PFSK-1 (cell line): ENCODE data around the gene UBAC2.

Experiments
- FOXP2 ChIP-seq: optimal IDR thresholded peaks from 2 replicates; pipeline ENCODE3; 2011; ENCODE audit warnings: borderline replicate concordance, control low read depth, inconsistent platforms; ENCODE audit not compliant: insufficient read depth; ENCODE audit errors: extremely low read length, extremely low read depth
- POLR2AphosphoS5 ChIP-seq: IDR thresholded peaks from 2 replicates; pipeline ENCODE4 v1.6.1; 2012; ENCODE audit warnings: low read depth, mild to moderate bottlenecking, control low read depth, low read length, moderate library complexity
- REST ChIP-seq, 2 experiments: IDR thresholded peaks; 2 replicates each; pipeline versions ENCODE4 v1.6.1 to v1.8.0; 2011 to 2012; ENCODE audit warnings: low read depth in 2 of 2, low read length in 2 of 2, control low read depth in 1 of 2, inconsistent platforms in 1 of 2, mild to moderate bottlenecking in 1 of 2, moderate library complexity in 1 of 2; ENCODE audit not compliant: insufficient read depth in 1 of 2
- SIN3A ChIP-seq: IDR thresholded peaks from 2 replicates; pipeline ENCODE4 v1.6.1; 2012; ENCODE audit warnings: mild to moderate bottlenecking, low read length, moderate library complexity, borderline replicate concordance; ENCODE audit not compliant: insufficient read depth
- TAF1 ChIP-seq: IDR thresholded peaks from 2 replicates; pipeline ENCODE4 v1.6.1; 2012; ENCODE audit warnings: low read length, control low read depth, borderline replicate concordance; ENCODE audit not compliant: insufficient read depth

The UBAC2 gene

GRCh38 chr13:99155821-99156220, 44.8 kb upstream of the UBAC2 start:
- TF ChIP-seq POLR2AphosphoS5 (no peak), SIN3A (no peak), FOXP2 (no peak), REST (IDR thresholded peaks at IDR 0.05; ENCODE audit: insufficient read depth in 1 of 2, low read depth in 2 of 2, low read length in 2 of 2) (no peak), TAF1 (no peak)

- TF ChIP-seq REST (IDR thresholded peaks at IDR 0.05; ENCODE audit: insufficient read depth in 1 of 2, low read depth in 2 of 2, low read length in 2 of 2), result no peak
- TF ChIP-seq SIN3A, result no peak
These were observed 43.6 kb upstream of the UBAC2 start for GRCh38 chr13:99157046-99157445.

DNA sequence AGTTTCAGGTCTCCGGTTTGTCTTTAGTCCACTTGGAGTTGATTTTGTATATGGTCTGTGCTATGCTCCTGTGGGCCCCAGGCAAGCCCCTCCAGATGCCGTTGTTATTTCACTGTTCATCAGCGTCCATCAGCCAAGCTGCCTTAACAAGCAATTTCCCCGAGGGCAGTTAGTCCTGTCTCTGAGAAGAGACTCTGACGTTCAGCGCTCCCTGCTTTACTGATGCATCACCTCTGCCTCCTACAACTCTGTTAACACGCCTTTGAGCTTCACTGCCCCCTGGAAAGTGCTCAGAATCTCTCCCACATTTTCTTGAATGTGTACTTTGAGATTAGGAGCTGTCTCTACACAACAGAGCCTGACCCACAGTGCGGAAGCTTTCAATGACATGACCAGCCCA, 41.8 kb upstream of the UBAC2 start:
- no peak for TF ChIP-seq REST (IDR thresholded peaks at IDR 0.05; ENCODE audit: insufficient read depth in 1 of 2, low read depth in 2 of 2, low read length in 2 of 2)
- no peak for TF ChIP-seq FOXP2
- no peak for TF ChIP-seq SIN3A
- TF ChIP-seq POLR2AphosphoS5, result no peak
- TF ChIP-seq TAF1, result no peak

GRCh38 chr13:99159331-99160061, 41.2 kb upstream of the UBAC2 start:
- no peak for TF ChIP-seq POLR2AphosphoS5
- TF ChIP-seq FOXP2, result no peak
- TF ChIP-seq SIN3A, result no peak
- TF ChIP-seq REST (IDR thresholded peaks at IDR 0.05; ENCODE audit: insufficient read depth in 1 of 2, low read depth in 2 of 2, low read length in 2 of 2), result no peak
- TF ChIP-seq TAF1, result no peak

GRCh38 chr13:99160415-99160814, 40.2 kb upstream of the UBAC2 start:
- TF ChIP-seq REST (IDR thresholded peaks at IDR 0.05; ENCODE audit: insufficient read depth in 1 of 2, low read depth in 2 of 2, low read length in 2 of 2) (no peak), POLR2AphosphoS5 (no peak), SIN3A (no peak), TAF1 (no peak), FOXP2 (no peak)
